Amniotic epithelial cell (primary cell): Measurements from ENCODE around the gene SEC61A1.

ENCODE experiments used
- DNase-seq: peaks from one replicate; pipeline ENCODE4 v3.0.0-alpha.2; 2010; ENCODE audit warnings: low read depth

SEC61A1 gene

DNA sequence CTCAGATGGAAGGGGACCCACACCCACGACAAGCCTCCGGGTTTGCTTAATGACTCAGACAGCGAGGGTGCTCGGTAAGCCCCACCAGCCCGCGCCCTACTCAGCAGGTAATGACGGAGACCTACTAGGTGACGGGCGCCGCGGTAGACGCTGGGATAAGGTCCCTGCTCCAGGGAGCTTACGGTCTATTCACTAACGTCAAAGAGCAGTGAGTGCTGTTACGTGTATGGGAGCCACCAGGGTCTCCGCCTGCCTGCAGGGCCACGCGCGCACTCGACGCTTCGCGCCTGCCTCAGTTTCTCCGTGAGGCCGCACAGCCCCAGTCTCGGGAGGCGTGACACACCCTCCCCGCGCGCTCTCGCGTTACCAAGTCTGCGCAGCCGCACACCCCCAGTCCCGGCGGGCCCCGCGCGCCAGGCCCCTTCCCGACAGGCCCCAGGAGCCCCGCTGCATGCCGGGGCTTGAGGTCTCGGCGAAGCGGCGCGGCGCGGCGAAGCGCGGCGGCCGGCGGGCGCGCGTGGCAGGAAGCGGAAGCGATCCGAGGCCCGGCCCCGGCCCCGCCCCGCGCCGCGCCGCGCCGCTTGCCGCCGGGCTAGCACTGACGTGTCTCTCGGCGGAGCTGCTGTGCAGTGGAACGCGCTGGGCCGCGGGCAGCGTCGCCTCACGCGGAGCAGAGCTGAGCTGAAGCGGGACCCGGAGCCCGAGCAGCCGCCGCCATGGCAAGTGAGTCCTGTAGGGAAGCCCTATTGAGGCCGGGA, at the start of gene SEC61A1:
TSS of gene SEC61A1 (plus strand) at position 601 of the 758 bp plus-strand sequence. CDS start at position 717, 116 bp downstream.
- peak; percentile 89 for DNase-seq

DNA sequence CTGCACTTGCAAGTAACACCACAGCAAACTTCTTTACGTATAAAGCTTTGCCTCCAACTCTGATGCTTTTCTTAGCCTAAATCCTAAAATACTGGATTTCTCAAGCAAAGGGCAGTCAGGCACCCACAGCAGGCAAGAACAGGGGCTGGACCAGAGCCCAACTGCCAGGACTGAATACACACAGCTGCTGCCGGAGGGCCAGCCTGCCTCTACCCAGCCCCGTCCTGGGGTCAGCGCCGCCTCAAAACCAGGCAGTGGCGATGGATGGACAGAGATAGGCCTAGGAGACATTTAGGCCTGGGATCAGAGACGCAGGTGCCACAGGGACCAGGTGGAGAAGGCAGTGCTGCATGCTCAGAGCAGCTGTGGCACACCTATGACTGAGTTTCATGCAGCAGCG, 47.6 kb upstream of the SEC61A1 start:
- DNase-seq = no peak

DNA sequence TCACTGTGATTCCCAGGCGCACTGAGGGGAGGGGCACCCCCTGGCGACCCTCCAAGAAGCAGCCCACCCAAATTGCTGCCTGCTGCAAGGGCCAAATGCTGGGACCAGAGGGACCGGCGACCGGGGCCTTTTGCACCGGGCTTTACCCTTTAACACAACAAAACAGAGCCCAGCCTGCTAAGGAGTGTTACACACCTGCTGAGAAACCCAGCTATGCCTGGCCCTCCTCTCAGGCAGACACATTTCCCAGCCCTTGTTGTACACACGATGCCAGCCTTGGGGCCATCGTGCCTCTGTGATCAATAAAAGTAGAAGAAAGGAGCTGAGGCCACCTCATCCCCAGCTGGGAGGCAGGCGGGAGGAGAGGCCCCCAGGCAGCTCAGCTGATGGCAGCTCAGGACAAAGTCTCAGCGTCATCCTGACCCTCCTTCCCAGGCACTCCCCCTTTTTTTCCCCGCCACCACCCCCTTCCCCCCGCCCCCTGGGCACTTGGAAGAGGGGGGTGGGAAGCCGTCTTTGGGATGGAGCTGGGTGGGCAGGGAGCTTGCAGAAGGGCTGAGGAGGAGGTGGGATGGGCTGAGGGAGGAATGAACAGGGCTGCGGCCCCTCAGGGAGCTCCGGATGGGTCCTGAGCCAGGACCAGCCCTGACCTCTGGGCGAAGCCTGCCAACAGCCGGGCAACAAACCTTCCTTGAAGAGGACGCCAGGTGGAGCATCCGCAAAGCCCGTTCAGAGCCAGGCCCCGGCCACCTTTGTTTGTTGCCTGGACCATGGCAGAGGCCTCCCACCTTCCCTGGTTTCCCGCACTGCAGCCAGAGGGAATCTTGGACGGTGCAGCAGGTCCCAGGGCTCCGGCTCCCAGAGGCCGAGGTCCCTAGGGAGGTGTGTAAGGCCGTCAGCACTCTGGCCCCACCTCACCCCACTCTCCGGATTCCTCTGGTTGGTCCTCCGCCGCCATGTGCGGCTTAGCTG, 45.9 kb upstream of the SEC61A1 start:
- DNase-seq = no peak

DNA sequence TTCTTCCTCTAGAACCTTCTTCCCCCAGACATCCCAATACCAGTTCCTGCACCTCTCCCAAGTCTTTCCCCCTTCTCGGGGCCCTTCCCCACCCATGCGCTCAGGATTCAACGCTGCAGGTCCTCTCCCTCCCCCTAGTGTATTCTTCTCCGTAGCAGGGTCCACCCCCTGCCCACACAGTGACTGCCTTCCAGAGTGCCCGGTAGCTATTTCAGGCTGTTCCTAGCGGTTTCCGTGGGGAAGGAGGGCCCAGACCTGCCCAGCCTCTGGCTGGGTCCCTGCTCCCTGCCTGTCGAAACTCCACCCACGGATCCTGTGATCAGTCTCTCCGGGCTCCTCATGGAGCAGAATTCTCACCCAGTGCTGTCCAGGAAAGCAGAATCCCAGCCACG, 45.2 kb upstream of the SEC61A1 start:
- no peak for DNase-seq

DNA sequence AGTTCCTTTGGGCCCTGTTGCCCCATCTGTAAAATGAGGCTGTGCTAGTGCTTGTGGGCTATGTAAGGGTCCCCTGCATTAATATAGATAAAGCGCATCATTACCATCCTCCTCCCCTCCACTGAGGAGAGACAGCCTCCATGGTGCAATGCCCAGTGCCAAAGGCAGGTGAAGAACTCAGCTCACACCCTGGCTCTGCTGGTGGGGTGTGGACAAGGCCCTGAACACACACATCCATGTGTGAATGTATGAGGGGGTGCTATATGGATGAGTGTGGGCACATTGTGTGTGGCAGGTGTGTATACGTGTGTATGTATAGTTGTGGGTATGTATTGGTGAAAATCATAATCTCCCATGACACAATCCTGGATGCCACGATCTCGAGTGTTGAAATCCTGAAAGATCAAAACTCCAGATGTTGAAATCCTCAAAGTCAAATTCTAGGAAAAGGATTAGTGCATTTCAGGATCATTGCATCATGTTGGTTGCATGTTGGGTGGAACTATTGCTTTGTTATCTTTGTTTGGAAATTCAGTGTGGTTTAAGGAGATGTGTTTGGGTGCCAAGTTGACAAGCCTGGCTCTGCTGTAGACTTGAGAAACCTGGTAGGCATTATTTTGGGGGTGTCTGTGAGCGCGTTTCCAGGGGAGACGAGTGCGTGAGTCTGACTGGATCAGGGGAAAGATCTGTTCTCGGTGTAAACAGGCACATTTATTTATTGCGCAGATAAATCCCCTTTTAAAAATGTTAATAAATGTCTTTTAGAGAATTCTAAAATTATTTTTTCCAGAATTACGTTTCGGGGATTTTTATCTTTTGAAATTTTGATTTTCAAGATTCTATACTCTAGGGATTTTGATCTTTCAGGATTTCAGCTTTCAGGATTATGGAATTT, 42.0 kb upstream of the SEC61A1 start:
- peak; percentile 95 for DNase-seq

DNA sequence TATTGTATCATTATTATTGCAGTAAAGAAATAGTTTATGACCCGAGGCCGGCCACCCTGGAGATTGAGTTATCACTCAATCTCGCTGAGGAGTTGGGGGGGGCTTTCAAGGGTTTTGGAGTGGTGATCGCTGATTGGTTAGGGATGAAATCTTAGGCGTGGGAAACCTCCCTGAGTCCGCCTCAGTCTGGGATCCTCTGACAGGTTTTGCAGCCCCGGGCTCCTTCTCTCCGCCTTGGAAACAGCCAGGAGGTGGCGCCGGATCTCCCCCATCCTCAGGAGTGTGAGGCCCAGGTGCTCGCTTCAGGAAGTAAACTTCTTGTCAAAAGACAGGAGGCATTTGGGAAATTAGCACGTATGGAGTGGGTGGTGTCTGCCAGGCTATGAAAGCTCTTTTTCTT, 41.1 kb upstream of the SEC61A1 start:
- DNase-seq = peak; percentile 21

DNA sequence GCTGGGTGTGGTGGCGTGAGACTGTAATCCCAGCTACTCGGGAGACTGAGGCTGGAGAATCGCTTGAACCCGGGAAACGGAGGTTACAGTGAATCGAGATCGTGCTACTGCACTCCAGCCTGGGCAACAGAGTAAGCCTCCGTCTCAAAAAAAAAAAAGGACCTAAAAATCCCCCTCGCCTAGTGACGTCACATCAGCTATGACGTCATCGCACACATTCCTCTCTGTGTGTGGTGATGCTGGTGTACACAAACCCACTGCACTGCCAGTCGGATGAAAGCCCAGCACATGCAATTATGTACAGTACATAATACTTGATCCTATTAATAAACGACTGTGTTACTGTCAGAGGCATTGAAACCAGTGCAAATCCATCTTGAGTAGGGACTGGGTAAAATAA, 40.2 kb upstream of the SEC61A1 start:
- DNase-seq = peak; percentile 3

DNA sequence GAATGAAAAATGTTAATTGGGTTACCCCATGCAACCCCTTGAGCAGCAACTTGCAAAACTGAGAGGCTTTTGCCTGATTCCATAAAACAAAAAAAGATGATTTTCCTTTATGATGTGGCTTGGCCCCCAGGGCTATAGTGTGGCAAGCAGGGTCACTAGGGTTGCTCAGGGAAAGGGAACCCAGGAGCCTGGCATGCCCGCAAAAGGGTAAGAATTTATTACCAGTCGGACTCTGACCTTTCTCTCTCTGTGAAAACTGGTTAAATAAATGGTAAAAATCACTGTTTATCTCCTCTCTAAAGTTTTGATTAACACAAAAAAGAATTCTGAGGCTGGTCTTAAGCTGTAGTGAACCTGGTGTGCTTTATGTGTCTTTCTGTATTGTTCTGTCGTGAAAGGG, 37.7 kb upstream of the SEC61A1 start:
- DNase-seq = no peak

DNA sequence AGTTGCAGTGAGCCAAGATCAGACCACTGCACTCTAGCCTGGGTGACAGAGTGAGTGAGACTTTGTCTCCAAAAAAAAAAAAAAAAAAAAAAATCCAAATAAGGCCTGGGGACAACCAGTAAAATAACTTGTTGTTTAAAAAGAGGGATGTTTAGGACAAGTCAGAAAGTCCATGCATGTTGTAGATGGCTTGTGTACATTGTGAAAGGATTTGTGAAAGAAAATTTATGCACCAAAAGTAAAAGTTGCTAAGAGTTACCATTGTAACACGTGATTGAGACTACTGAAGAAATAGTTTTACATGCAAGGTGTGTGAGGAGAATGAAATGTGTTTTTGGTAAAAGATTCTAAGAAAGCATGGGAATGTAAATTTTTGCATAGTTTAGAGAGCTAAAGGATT, 35.7 kb upstream of the SEC61A1 start:
- DNase-seq = no peak

DNA sequence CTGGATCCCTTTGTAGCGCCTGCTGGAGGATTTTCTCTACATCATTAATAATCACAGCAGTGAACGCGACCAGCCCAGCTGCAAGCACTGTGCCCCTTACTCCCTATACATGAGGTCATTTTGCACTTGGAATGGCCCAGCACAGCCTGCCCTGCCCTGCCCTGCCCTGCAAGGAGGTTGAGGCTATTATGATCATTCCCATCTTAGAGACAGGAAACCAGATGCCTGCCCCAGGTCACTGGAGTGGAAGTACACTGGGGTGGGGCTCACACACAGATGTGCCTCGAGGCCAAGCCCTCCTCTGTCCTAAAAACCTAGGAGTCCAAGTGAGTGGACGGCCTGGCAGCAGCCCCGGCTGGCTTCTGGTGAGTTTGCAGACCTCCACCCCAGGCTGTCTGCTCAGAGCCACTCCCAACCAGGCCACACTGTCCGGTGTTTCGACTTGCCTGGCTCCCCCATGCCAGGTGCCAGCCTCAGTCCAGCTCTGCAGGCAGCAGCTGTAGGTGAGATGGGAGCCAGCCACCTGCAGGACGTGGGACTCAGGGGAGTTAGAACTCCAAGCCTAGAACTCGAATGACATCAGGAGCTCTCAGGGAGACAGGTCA, 30.4 kb upstream of the SEC61A1 start:
- no peak for DNase-seq

DNA sequence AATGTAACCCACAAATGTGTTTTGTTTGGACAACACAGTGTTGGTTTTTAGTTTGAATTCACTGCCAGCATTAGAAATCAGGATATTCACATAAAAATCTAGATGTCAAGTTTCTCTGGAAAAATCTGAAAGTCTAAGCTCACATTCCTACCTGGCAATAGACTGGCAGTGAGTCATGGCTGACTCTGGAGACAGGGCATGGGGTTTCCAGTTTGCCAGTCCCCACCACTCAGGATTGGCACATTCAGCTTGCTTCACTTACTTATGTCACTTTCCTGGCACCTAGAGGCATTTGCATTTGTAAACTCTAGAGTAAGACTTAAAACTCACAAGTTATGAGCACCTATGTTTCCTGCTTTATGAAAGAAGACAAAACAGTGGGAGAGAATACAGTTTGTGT, 19.1 kb upstream of the SEC61A1 start:
- DNase-seq = no peak

DNA sequence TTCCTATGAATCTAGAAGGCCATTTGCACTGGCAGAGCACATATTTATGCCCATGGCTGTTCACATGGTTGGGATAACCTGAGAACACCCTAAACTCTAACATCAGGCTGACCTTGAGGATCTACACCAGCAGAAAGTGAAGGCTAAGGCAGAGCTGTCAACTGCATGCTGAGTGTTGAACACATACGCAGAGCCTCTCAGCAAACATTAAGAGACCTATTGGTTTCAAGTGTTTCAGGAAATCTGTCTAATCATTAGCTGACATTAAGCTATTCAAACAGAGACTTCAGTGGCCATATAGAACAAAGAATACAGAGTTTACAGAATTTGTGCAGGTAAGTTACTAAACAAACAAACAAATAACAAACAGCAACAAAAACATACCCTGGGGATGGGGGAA, 16.1 kb upstream of the SEC61A1 start:
- DNase-seq = no peak

DNA sequence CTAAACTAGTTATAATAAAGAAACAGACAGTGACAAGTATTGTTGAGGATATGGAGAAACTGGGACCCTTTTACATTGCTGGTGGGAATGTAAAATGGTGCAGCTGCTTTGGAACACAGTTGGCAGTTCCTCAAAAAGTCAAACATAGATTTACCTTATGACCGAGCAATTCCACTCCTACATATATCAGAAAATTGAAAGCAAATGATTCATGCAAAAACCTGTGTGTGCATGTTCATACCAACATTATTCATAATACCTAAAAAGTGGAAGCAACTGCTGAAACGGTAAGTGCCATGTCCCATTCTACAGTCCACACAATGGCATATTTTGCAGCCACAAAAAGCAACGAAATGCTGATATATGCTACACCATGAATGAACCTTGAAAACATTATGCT, 12.2 kb upstream of the SEC61A1 start:
- no peak for DNase-seq

DNA sequence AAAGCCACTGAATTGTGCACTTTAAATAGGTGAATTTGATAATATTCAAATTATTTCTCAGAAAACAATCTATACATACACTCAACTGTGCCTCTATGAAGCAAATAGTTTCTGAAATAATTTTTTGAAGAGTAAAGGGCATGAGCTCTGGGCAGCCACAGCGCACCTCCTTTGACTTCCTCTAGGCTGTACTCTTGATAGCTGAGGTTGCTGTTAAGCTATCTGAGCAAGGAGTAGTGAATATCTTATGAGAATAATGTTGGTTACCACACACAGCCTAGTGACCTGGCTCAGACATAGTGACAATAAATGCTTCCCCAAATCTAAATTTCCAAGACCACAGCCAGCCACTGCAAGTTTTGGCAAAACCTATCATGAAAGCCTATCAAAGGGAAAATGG, 11.6 kb upstream of the SEC61A1 start:
- no peak for DNase-seq

DNA sequence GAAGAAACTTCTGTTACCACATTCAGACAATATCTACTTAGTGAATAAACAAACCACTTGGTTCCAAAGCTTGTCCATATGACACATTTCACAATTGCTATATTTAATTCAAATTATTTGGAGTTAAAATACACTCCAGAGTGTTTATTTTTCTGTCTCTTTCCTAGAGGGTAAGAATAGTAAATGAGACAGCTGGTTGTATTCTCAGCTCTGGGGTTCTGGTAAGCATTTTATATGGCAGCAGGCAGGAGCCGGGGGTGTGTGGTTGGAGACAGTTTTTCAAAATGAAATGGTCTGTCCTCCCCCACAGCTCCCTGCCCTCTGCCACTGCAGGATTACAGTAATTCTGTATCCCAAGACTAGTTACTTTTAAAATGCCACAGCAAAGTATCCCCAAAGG, 10.9 kb upstream of the SEC61A1 start:
- DNase-seq = no peak

DNA sequence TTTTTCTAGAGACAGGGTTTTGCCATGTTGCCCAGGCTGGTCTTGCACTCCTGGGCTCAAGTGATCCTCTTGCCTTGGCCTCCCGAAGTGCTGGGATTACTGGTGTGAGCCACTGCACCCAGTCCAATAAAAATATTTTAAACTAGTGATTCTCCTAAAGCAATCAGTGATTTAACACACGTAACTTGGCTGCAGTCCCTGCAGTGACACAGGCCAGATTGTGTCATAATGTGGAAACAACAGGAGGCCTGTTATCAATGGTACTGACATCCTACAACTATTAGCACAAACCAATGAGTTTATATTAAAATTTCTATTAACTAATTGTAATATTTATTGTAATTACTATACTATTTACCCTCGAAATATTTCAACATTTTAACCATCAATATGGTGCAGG, 1.6 kb upstream of the SEC61A1 start:
- no peak for DNase-seq

DNA sequence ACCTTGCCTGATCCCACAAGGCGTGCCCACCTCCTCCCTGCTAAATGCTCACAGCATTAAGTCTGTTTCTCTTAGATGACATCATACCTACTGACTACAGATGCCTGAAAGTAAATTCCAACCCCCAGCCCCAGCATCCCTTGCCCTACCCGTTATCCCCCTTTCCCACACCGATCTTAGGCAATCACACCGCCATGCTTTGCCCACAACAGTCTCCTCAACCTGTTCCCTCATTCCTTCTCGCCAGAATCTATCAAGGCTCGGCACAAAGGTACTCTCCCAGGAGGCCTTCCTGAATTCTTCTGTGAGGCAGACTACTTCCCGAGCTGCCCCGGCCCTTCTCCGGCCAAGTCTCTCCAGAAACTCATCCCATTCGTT, 789 bp upstream of the SEC61A1 start:
- peak; percentile 35 for DNase-seq

DNA sequence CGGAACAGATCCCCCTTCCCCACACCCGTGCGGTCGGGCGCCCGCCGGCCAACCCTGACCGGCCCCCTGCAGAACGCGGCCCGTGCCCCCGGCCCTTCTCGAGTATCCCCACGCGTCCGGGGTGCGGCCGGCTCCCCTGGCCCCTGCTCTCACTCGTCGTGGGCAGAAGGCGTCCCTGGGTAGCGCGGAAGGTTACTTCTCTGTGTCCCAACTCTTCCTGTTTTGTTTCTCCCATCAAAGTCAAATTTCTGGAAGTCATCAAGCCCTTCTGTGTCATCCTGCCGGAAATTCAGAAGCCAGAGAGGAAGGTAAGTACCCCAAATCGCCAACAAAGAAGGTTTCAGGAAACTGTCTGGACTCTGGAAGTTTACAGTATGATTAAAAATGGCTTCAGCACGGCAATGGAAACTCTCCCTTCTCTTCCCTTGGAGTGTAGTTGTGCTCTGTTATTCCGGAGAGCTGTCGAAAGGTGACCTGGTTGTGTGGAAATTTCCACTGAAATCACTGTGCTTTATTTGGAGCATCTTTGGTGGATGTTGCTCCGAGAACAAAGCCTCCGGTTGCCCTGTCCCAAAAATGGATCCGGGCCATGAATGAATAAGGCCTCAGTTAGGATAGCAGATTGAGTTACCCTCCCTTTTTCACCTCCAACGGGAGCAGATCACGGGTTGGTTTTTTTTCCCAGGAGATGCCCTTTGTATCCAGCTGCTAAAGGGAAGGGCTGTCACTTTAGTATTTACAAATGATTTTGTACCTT, 536 bp downstream of the SEC61A1 start:
- no peak for DNase-seq

DNA sequence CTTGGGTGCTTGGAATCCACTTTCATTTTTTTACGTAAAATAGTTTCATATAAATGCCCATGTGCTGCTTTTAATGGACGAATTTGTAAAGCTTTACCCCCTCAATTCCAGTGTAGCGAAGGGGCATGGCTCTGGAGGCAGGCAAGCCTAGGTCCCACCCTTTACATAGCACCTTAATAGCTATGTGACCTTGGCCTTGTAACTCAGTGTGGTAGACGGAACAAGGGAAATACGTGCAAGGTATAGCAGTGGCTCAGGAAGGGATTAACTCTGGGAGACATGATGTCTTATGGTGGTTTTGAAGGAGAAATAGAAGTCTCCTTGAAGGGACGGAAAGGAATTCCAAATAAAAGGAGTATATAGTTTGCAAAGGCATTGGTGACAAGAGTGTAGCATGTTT, 1.4 kb downstream of the SEC61A1 start:
- no peak for DNase-seq

DNA sequence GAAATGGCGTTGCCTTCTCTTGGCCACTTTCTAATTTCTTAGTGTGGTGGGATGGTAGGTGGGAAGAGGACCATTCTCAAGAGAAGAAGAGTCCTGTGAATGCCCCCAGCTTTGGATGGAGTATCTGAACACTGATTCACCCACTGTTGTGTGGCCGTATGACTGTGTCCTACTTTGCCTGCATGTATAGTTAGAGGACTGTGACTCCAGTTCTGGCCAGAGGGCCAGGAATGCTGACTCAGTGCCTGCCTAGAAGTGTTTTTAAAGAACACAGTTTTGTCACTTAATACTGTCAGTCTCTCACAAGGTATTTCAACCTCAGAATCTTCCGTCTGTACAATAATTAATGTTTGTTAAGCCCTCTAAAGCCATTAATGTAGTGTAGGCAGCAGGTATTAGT, 2.1 kb downstream of the SEC61A1 start:
- peak; percentile 32 for DNase-seq

DNA sequence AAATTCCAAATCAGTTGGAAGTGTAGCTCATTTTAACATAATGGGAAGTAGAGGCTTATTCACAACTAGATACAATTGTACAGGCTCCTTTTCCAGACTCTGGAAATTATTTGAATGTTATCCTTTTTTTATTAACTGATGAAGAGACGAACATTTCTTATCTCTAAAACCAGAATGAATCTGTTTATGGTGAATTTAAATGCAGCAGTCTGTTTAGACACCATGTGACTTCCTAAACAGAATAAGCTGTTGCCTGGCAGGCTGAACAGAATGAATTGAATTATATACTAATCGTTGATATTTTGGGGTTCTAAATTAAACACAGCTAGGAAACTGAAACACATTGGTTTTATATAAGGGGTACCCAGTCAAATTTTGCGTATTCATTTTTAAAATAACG, 4.0 kb downstream of the SEC61A1 start:
- no peak for DNase-seq
